OCI-LY7 (cell line): ENCODE measurements around the gene AKT3. TPM values are rescaled to one million over a fixed set of nuclear protein-coding genes. Genes with fewer than 3 reads are reported as not detected.

Source experiments
- BruUV-seq: library from RNA; stranded (reverse); fragments of 400-500 nt; replicated peaks from 2 replicates; lab custom pipeline; 2021; lab: Mats Ljungman, UMichigan
- CTCF ChIA-PET: fragments of 300-600 bp; sonication (Branson Sonifier 250); formaldehyde crosslinking; loops from one replicate; lab custom pipeline; 2022; ENCODE audit warnings: antibody characterized with exemption; ENCODE audit not compliant: unreplicated experiment; lab: Charles Lee
- POLR2A ChIA-PET: fragments of 300-600 bp; sonication (Branson Sonifier 250); formaldehyde crosslinking; loops from one replicate; lab custom pipeline; 2022; ENCODE audit warnings: antibody characterized with exemption; lab: Charles Lee
- DNase-seq: peaks from one replicate; pipeline ENCODE4 v3.0.0-alpha.2; 2015; ENCODE audit warnings: low spot score
- H2AFZ ChIP-seq: fragments of 200-600 bp; sonication (generic), shearing (Covaris generic); 2 replicates; pipeline ENCODE4 v1.6.1; 2014; ENCODE audit warnings: mild to moderate bottlenecking, antibody characterized with exemption, low read length, moderate library complexity
- H3K27ac ChIP-seq: fragments of 200-600 bp; sonication (generic); 2 replicates; pipeline ENCODE4 v1.5.1; 2014; ENCODE audit warnings: mixed run types, low read depth, mild to moderate bottlenecking, moderate library complexity, low read length, inconsistent platforms; ENCODE audit not compliant: poor library complexity, severe bottlenecking
- H3K36me3 ChIP-seq: fragments of 200-600 bp; sonication (generic); 2 replicates; pipeline ENCODE4 v1.6.1; 2014; ENCODE audit warnings: mild to moderate bottlenecking, antibody characterized with exemption, low read length, moderate library complexity, mixed read lengths; ENCODE audit not compliant: insufficient read depth
- H3K4me1 ChIP-seq: fragments of 200-600 bp; sonication (generic); 2 replicates; pipeline ENCODE4 v1.5.1; 2014; ENCODE audit warnings: mild to moderate bottlenecking, low read length; ENCODE audit not compliant: insufficient read depth, poor library complexity, severe bottlenecking
- H3K4me2 ChIP-seq: fragments of 200-600 bp; sonication (generic); 2 replicates; pipeline ENCODE4 v1.6.1; 2014; ENCODE audit warnings: mild to moderate bottlenecking, low read length
- H3K4me3 ChIP-seq: fragments of 200-600 bp; sonication (generic); 2 replicates; pipeline ENCODE4 v1.5.1; 2014; ENCODE audit warnings: mild to moderate bottlenecking, low read depth, low read length; ENCODE audit not compliant: poor library complexity, severe bottlenecking
- H3K79me2 ChIP-seq: fragments of 200-600 bp; sonication (generic); 2 replicates; pipeline ENCODE4 v1.6.1; 2016; ENCODE audit warnings: low read depth, mild to moderate bottlenecking, low read length, moderate library complexity, mixed read lengths; ENCODE audit not compliant: insufficient read depth
- H3K9me2 ChIP-seq: fragments of 200-600 bp; sonication (generic); 2 replicates; pipeline ENCODE4 v1.6.1; 2016; ENCODE audit warnings: mild to moderate bottlenecking, low read length, mixed read lengths; ENCODE audit not compliant: insufficient read depth
- H3K9me3 ChIP-seq: fragments of 200-600 bp; sonication (generic); 2 replicates; pipeline ENCODE4 v1.6.1; 2014; ENCODE audit warnings: mild to moderate bottlenecking, mixed run types, low read length, mixed read lengths
- H4K20me1 ChIP-seq: fragments of 200-600 bp; sonication (generic); 2 replicates; pipeline ENCODE4 v1.6.1; 2014; ENCODE audit warnings: mild to moderate bottlenecking, antibody characterized with exemption, low read length, moderate library complexity, mixed read lengths; ENCODE audit not compliant: insufficient read depth
- CTCF ChIP-seq: fragments of 200-600 bp; sonication (generic); conservative IDR thresholded peaks from 2 replicates; pipeline ENCODE4 v1.5.1; 2014; ENCODE audit warnings: mild to moderate bottlenecking, antibody characterized with exemption, low read length, moderate library complexity, mixed read lengths
- EZH2phosphoT487 ChIP-seq: fragments of 200-600 bp; sonication (generic); IDR thresholded peaks from 2 replicates; pipeline ENCODE4 v1.6.1; 2018; ENCODE audit warnings: low read depth, borderline replicate concordance, mild to moderate bottlenecking, mixed run types, antibody characterized with exemption, low read length, moderate library complexity, mixed read lengths
- intact Hi-C: fragments of 100-400 bp; cut with micrococcal nuclease; formaldehyde crosslinking; loops from one replicate; pipeline ENCODE4 v1.10.0; 2022; ENCODE audit not compliant: unreplicated experiment
- total RNA-seq, 2 experiments: library from RNA; depleted of rRNA in 1 of 2; stranded (reverse); fragments of >200 nt in 1 of 2; shearing (Covaris generic) in 1 of 2; gene quantifications; 2 replicates each; pipeline ENCODE4 v1.2.3, GENCODE V29; 2014 to 2022

AKT3 gene
- total RNA-seq, 2 experiments from 2014 or later, result 0.29 TPM; not detected in 1

- POLR2A ChIA-PET, result no interaction called here
- no peak overlapping the region for H2AFZ ChIP-seq
- H3K9me2 ChIP-seq, result no peaks in the 10 kb centered on the region
- no peak overlapping the region for H3K4me2 ChIP-seq
- no peak for DNase-seq
- no peaks in the 10 kb centered on the region for H3K9me3 ChIP-seq
- BruUV-seq, result no TSS peak
- CTCF ChIA-PET, result no interaction called here
- no peaks in the 10 kb centered on the region for H3K36me3 ChIP-seq
- no peak overlapping the region for H3K4me3 ChIP-seq
- TF ChIP-seq CTCF (no peak), EZH2phosphoT487 (no peak)
- H4K20me1 ChIP-seq, result no peaks in the 10 kb centered on the region
- intact Hi-C loops, result no loop called here
- H3K27ac ChIP-seq, result no peak overlapping the region
- H3K79me2 ChIP-seq, result no peaks in the 10 kb centered on the region
- peaks cover 7% of the 10 kb centered on the region for H3K4me1 ChIP-seq
These were observed 379.5 kb downstream of the AKT3 start for GRCh38 chr1:243470502-243470901.

- POLR2A ChIA-PET, result interaction anchor here (0.6 to 1.1 kb wide), 5 partner anchors 23 to 1983 kb away, joined by 3 to 4 read pairs (median 3); no protein-coding TSS in a partner anchor
- H2AFZ ChIP-seq, result no peak overlapping the region
- DNase-seq, result no peak
- no peaks in the 10 kb centered on the region for H4K20me1 ChIP-seq
- no peaks in the 10 kb centered on the region for H3K9me2 ChIP-seq
- no peaks in the 10 kb centered on the region for H3K79me2 ChIP-seq
- BruUV-seq, result no TSS peak
- H3K9me3 ChIP-seq, result no peaks in the 10 kb centered on the region
- H3K4me3 ChIP-seq, result no peak overlapping the region
- H3K4me1 ChIP-seq, result peaks cover 7% of the 10 kb centered on the region
- TF ChIP-seq CTCF (no peak), EZH2phosphoT487 (no peak)
- intact Hi-C loops, result no loop called here
- H3K36me3 ChIP-seq, result no peaks in the 10 kb centered on the region
- CTCF ChIA-PET, result no interaction called here
- H3K27ac ChIP-seq, result no peak overlapping the region
- no peak overlapping the region for H3K4me2 ChIP-seq
These were observed 380.5 kb downstream of the AKT3 start for GRCh38 chr1:243469497-243469896.

- H3K4me2 ChIP-seq, result no peak overlapping the region
- BruUV-seq, result no TSS peak
- no peak for TF ChIP-seq EZH2phosphoT487
- TF ChIP-seq CTCF, result no peak
- POLR2A ChIA-PET, result interaction anchor here (0.5 kb wide), 1 partner anchor 724 kb away, joined by 3 read pairs; no protein-coding TSS in a partner anchor
- no peak for DNase-seq
- H3K4me1 ChIP-seq, result no peaks in the 10 kb centered on the region
- no peaks in the 10 kb centered on the region for H3K36me3 ChIP-seq
- intact Hi-C loops, result no loop called here
- H2AFZ ChIP-seq, result no peak overlapping the region
- H4K20me1 ChIP-seq, result no peaks in the 10 kb centered on the region
- CTCF ChIA-PET, result no interaction called here
- no peak overlapping the region for H3K27ac ChIP-seq
- H3K9me2 ChIP-seq, result no peaks in the 10 kb centered on the region
- H3K9me3 ChIP-seq, result no peaks in the 10 kb centered on the region
- no peak overlapping the region for H3K4me3 ChIP-seq
- no peaks in the 10 kb centered on the region for H3K79me2 ChIP-seq
These were observed 384.3 kb downstream of the AKT3 start for GRCh38 chr1:243465738-243466137.
